SK-N-SH (cell line): ENCODE measurements around the gene ACTN4. TPM values are rescaled to one million over a fixed set of nuclear protein-coding genes. Genes with fewer than 3 reads are reported as not detected.

Experiments used
- CTCF ChIA-PET: fragments of 300-600, 350-600 bp; formaldehyde crosslinking; extraction: SDS; loops from one replicate; lab custom pipeline; 2021; lab: Yijun Ruan, JAX
- POLR2A ChIA-PET: fragments of 350-600 bp; sonication (Branson Sonifier 250); formaldehyde crosslinking; extraction: SDS; loops from one replicate; lab custom pipeline; 2020; ENCODE audit warnings: antibody characterized with exemption, inconsistent platforms; lab: Yijun Ruan, JAX
- DNase-seq: peaks from one replicate; pipeline ENCODE4 v3.0.0; 2012
- H2AFZ ChIP-seq: fragments of 200-600 bp; sonication (generic); 2 replicates; pipeline ENCODE4 v1.8.1; 2016; ENCODE audit warnings: antibody characterized with exemption, mild to moderate bottlenecking, low read depth
- H3F3A ChIP-seq: fragments of 200-600 bp; sonication (generic); replicated peaks from 2 replicates; pipeline ENCODE3; 2016; ENCODE audit warnings: antibody characterized with exemption, mild to moderate bottlenecking; ENCODE audit not compliant: insufficient read depth
- H3K27ac ChIP-seq, 2 experiments: fragments of 200-500 bp in 1 of 2; fragments of 200-600 bp in 1 of 2; sonication (Bioruptor generic) in 1 of 2; sonication (generic), shearing (Covaris generic) in 1 of 2; 2 replicates each; pipeline versions ENCODE4 v1.5.1 to v1.6.1; 2014 to 2016; ENCODE audit warnings: low read depth in 2 of 2, inconsistent platforms in 1 of 2, low read length in 1 of 2, mild to moderate bottlenecking in 1 of 2, mixed read lengths in 1 of 2
- H3K27me3 ChIP-seq: fragments of 200-600 bp; sonication (generic), shearing (Covaris generic); 2 replicates; pipeline ENCODE4 v1.6.1; 2016; ENCODE audit warnings: mixed run types; ENCODE audit not compliant: insufficient read depth
- H3K36me3 ChIP-seq, 2 experiments: fragments of 200-500 bp in 1 of 2; fragments of 200-600 bp in 1 of 2; sonication (Bioruptor generic) in 1 of 2; sonication (generic) in 1 of 2; replicated peaks in 1 of 2; 2 replicates each; pipeline versions ENCODE3 to v1.5.1; 2014 to 2016; ENCODE audit warnings: low read length in 1 of 2, mild to moderate bottlenecking in 1 of 2; ENCODE audit not compliant: insufficient read depth in 2 of 2, control insufficient read depth in 1 of 2
- H3K4me1 ChIP-seq, 2 experiments: fragments of 200-500 bp in 1 of 2; fragments of 200-600 bp in 1 of 2; sonication (Bioruptor generic) in 1 of 2; sonication (generic), shearing (Covaris generic) in 1 of 2; 2 replicates each; pipeline versions ENCODE4 v1.5.1 to v1.6.1; 2014 to 2016; ENCODE audit warnings: low read depth in 1 of 2, low read length in 1 of 2, mixed run types in 1 of 2; ENCODE audit not compliant: insufficient read depth in 2 of 2, control insufficient read depth in 1 of 2
- H3K4me2 ChIP-seq: fragments of 200-600 bp; sonication (generic), shearing (Covaris generic); 2 replicates; pipeline ENCODE4 v1.6.1; 2017; ENCODE audit warnings: mixed run types
- H3K4me3 ChIP-seq, 2 experiments: fragments of 200-500 bp in 1 of 2; fragments of 200-600 bp in 1 of 2; sonication (Bioruptor generic) in 1 of 2; sonication (generic), shearing (Covaris generic) in 1 of 2; 2 replicates each; pipeline versions ENCODE4 v1.5.1 to v1.8.1; 2014 to 2016; ENCODE audit warnings: low read depth in 2 of 2, inconsistent platforms in 1 of 2, low read length in 1 of 2, mild to moderate bottlenecking in 1 of 2, mixed read lengths in 1 of 2, moderate library complexity in 1 of 2
- H3K79me2 ChIP-seq: fragments of 200-600 bp; sonication (generic); 2 replicates; pipeline ENCODE4 v1.8.1; 2017; ENCODE audit warnings: mild to moderate bottlenecking; ENCODE audit not compliant: insufficient read depth
- H3K9ac ChIP-seq: fragments of 200-600 bp; sonication (generic); 2 replicates; pipeline ENCODE4 v1.6.1; 2017; ENCODE audit warnings: mixed run types
- H3K9me2 ChIP-seq: fragments of 200-600 bp; sonication (generic); 2 replicates; pipeline ENCODE4 v1.6.1; 2017; ENCODE audit warnings: mixed run types
- H3K9me3 ChIP-seq: fragments of 200-600 bp; sonication (generic); 2 replicates; pipeline ENCODE4 v1.6.1; 2017; ENCODE audit warnings: mixed run types, mild to moderate bottlenecking, moderate library complexity
- H4K20me1 ChIP-seq: fragments of 200-600 bp; sonication (generic); 2 replicates; pipeline ENCODE4 v1.6.1; 2017; ENCODE audit warnings: mild to moderate bottlenecking, mixed run types; ENCODE audit not compliant: insufficient read depth
- CHD2 ChIP-seq: fragments of 150-350 bp; IDR thresholded peaks from 2 replicates; pipeline ENCODE4 v1.6.1; 2018; ENCODE audit warnings: low read length; ENCODE audit not compliant: partially characterized antibody
- EP300 ChIP-seq, 2 experiments: IDR thresholded peaks; 2 replicates each; pipeline versions ENCODE4 v1.4.0 to v1.6.1; 2012; ENCODE audit warnings: borderline replicate concordance in 1 of 2, low read depth in 1 of 2, low read length in 1 of 2
- FOSL2 ChIP-seq: IDR thresholded peaks from 2 replicates; pipeline ENCODE4 v1.4.0; 2012; ENCODE audit warnings: low read depth, mild to moderate bottlenecking, moderate library complexity, borderline replicate concordance
- FOXJ3 ChIP-seq: sonication (generic); formaldehyde crosslinking; IDR thresholded peaks from 2 replicates; pipeline ENCODE4 v1.5.1; 2020; ENCODE audit warnings: mild to moderate bottlenecking, missing genetic modification reagents
- MEF2A ChIP-seq: IDR thresholded peaks from 2 replicates; pipeline ENCODE4 v1.4.0; 2012; ENCODE audit warnings: low read depth, borderline replicate concordance
- NFIC ChIP-seq: IDR thresholded peaks from 2 replicates; pipeline ENCODE4 v1.4.0; 2012; ENCODE audit warnings: borderline replicate concordance
- NRF1 ChIP-seq: IDR thresholded peaks from 2 replicates; pipeline ENCODE4 v1.6.1; 2012; ENCODE audit warnings: low read depth, mild to moderate bottlenecking, low read length
- POLR2AphosphoS5 ChIP-seq: IDR thresholded peaks from 2 replicates; pipeline ENCODE4 v1.6.1; 2012; ENCODE audit warnings: low read depth, low read length
- RFX5 ChIP-seq: IDR thresholded peaks from 2 replicates; pipeline ENCODE4 v1.6.1; 2012; ENCODE audit warnings: mild to moderate bottlenecking, improper control_type of control experiment, low read length
- RXRA ChIP-seq: IDR thresholded peaks from 2 replicates; pipeline ENCODE4 v1.4.0; 2012; ENCODE audit warnings: low read depth, mild to moderate bottlenecking, borderline replicate concordance
- SMC3 ChIP-seq: IDR thresholded peaks from 2 replicates; pipeline ENCODE4 v1.6.1; 2012; ENCODE audit warnings: low read depth, low read length, improper control_type of control experiment
- TAF1 ChIP-seq: IDR thresholded peaks from 2 replicates; pipeline ENCODE4 v1.6.1; 2012; ENCODE audit warnings: low read depth, mild to moderate bottlenecking, low read length, moderate library complexity, borderline replicate concordance
- TEAD4 ChIP-seq: IDR thresholded peaks from 2 replicates; pipeline ENCODE4 v1.4.0; 2012; ENCODE audit warnings: mild to moderate bottlenecking, borderline replicate concordance; ENCODE audit not compliant: insufficient read depth
- YY1 ChIP-seq: IDR thresholded peaks from 2 replicates; pipeline ENCODE4 v1.4.0; 2012; ENCODE audit warnings: low read depth, mild to moderate bottlenecking
- WGBS: methylation state at CpG from one replicate; pipeline ENCODE4 v1.1.6; 2017; ENCODE audit warnings: low lambda C conversion rate; 5-methylcytosine and 5-hydroxymethylcytosine counted together
- polyA plus RNA-seq, 3 experiments: library from polyadenylated mRNA; depleted of rRNA; stranded (reverse); fragments of >200 nt; gene quantifications; 2 replicates each; pipeline ENCODE4 v1.2.3, GENCODE V29; 2012
- TF ChIP-seq, protein P1 (sequence below): IDR thresholded peaks from 2 replicates; pipeline ENCODE4 v1.4.0; 2012; ENCODE audit warnings: low read depth, borderline replicate concordance
- TF ChIP-seq, protein P2 (sequence below): fragments of 150-350 bp; IDR thresholded peaks from 2 replicates; pipeline ENCODE4 v1.6.1; 2017; ENCODE audit warnings: antibody characterized with exemption, low read length, low read depth, borderline replicate concordance
- TF ChIP-seq, protein P3 (sequence below): IDR thresholded peaks from 2 replicates; pipeline ENCODE4 v1.4.0; 2012; ENCODE audit warnings: low read depth
- TF ChIP-seq, protein P4 (sequence below): fragments of 200-600 bp; sonication (generic); IDR thresholded peaks from 2 replicates; pipeline ENCODE4 v1.6.1; 2017; ENCODE audit warnings: antibody characterized with exemption, mild to moderate bottlenecking, moderate library complexity

ACTN4 gene
- polyA plus RNA-seq, 1 of the 3 experiments (the other 2 are of a cell fraction): 598 TPM

DNA sequence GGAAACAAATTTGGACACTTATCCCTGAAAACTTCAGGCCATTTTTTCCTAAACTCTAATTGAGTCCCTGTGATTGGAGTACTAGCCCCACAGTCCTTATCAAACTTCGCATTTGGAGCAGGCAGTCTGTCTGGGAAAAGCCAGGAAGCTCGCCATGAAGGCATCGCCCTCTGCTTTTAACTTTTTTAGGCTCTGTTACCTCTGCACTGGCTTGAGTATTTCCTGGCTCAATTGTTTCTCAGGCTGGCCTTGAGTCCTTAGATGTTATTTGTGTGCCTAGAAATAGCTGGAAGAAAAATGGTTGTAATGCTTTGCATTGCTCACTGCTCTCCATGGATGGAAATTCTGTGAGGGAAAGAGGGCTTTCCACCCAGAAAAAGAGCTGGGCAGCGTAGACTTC is 24.2 kb downstream of the ACTN4 start:
- ChIA-PET POLR2A (no interaction called here), CTCF (no interaction called here)
- Histone ChIP-seq H3K9ac (no peak overlapping the region), H3F3A (peaks cover 45% of the 10 kb centered on the region), H2AFZ (no peak overlapping the region), H3K4me1 (peaks cover 18 to 52% of the 10 kb centered on the region in 2 experiments), H3K27me3 (no peaks in the 10 kb centered on the region), H3K4me2 (no peak overlapping the region), H4K20me1 (peaks cover 89% of the 10 kb centered on the region), H3K27ac (peak overlapping the region; percentile 24 to 86; a peak in 3 of 4 replicates), H3K36me3 (peaks cover 0 to 14% of the 10 kb centered on the region in 2 experiments), H3K9me3 (no peaks in the 10 kb centered on the region), H3K4me3 (no peak overlapping the region), H3K79me2 (peaks cover 97% of the 10 kb centered on the region), H3K9me2 (no peaks in the 10 kb centered on the region)
- no peak for DNase-seq
- WGBS: 98% methylated on average over 4 of the region's 4 CpGs
- TF ChIP-seq FOXJ3 (CRISPR knock-in tag) (no peak), YY1 (no peak), CHD2 (no peak), POLR2AphosphoS5 (no peak), EP300 (IDR thresholded peaks at IDR 0.05; ENCODE audit: borderline replicate concordance in 1 of 2, low read depth in 1 of 2, low read length in 1 of 2) (no peak), FOSL2 (no peak), NFIC (no peak), TAF1 (no peak)

DNA sequence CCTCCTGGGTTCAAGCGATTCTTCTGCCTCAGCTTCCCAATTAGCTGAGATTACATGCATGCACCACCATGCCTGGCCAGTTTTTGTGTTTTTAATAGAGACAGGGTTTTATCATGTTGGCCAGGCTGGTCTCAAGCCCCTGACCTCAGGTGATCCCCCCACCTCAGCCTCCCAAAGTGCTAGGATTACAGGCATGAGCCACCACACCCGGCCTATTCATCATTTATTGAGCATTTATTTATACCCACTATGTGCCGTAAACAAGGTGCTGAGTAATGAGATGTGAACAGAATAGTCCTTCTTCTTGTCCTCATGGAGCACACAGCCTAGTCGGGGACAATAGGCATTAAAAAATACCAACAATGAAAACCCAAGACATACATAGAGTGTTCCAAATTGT is 25.6 kb downstream of the ACTN4 start:
- POLR2A ChIA-PET: no interaction called here
- H3K4me3 ChIP-seq: no peak overlapping the region
- no peaks in the 10 kb centered on the region for H3K9me3 ChIP-seq
- no peak overlapping the region for H3K9ac ChIP-seq
- DNase-seq: no peak
- H3K79me2 ChIP-seq: peaks cover 97% of the 10 kb centered on the region
- peaks cover 7 to 39% of the 10 kb centered on the region in 2 experiments; a peak in 3 of 4 replicates for H3K4me1 ChIP-seq
- 94% methylated on average over 4 of the region's 4 CpGs for WGBS
- H3K36me3 ChIP-seq: peaks cover 5 to 21% of the 10 kb centered on the region in 2 experiments
- peaks cover 94% of the 10 kb centered on the region for H4K20me1 ChIP-seq
- H3F3A ChIP-seq: peaks cover 32% of the 10 kb centered on the region
- H3K27me3 ChIP-seq: no peaks in the 10 kb centered on the region
- no peak overlapping the region for H3K4me2 ChIP-seq
- CTCF ChIA-PET: no interaction called here
- H3K9me2 ChIP-seq: no peaks in the 10 kb centered on the region
- H2AFZ ChIP-seq: no peak overlapping the region
- TF ChIP-seq, protein P1, sequence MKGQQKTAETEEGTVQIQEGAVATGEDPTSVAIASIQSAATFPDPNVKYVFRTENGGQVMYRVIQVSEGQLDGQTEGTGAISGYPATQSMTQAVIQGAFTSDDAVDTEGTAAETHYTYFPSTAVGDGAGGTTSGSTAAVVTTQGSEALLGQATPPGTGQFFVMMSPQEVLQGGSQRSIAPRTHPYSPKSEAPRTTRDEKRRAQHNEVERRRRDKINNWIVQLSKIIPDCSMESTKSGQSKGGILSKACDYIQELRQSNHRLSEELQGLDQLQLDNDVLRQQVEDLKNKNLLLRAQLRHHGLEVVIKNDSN: no peak
- TF ChIP-seq RXRA (no peak), MEF2A (no peak), SMC3 (no peak), CHD2 (no peak), RFX5 (no peak), FOXJ3 (CRISPR knock-in tag) (no peak), TEAD4 (no peak), NRF1 (no peak)
- TF ChIP-seq, protein P2, sequence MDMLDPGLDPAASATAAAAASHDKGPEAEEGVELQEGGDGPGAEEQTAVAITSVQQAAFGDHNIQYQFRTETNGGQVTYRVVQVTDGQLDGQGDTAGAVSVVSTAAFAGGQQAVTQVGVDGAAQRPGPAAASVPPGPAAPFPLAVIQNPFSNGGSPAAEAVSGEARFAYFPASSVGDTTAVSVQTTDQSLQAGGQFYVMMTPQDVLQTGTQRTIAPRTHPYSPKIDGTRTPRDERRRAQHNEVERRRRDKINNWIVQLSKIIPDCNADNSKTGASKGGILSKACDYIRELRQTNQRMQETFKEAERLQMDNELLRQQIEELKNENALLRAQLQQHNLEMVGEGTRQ: no peak
- TF ChIP-seq, protein P3, sequence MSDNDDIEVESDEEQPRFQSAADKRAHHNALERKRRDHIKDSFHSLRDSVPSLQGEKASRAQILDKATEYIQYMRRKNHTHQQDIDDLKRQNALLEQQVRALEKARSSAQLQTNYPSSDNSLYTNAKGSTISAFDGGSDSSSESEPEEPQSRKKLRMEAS: no peak
- TF ChIP-seq, protein P4, sequence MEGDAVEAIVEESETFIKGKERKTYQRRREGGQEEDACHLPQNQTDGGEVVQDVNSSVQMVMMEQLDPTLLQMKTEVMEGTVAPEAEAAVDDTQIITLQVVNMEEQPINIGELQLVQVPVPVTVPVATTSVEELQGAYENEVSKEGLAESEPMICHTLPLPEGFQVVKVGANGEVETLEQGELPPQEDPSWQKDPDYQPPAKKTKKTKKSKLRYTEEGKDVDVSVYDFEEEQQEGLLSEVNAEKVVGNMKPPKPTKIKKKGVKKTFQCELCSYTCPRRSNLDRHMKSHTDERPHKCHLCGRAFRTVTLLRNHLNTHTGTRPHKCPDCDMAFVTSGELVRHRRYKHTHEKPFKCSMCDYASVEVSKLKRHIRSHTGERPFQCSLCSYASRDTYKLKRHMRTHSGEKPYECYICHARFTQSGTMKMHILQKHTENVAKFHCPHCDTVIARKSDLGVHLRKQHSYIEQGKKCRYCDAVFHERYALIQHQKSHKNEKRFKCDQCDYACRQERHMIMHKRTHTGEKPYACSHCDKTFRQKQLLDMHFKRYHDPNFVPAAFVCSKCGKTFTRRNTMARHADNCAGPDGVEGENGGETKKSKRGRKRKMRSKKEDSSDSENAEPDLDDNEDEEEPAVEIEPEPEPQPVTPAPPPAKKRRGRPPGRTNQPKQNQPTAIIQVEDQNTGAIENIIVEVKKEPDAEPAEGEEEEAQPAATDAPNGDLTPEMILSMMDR: no peak
- H3K27ac ChIP-seq: no peak overlapping the region
